GM19455 (cell line): ENCODE data around the gene ZNHIT3.

Experiments used
- ATAC-seq: cut with Tn5 transposase; IDR thresholded peaks from one replicate; pipeline ENCODE4 v1.9.1; 2021; ENCODE audit not compliant: unreplicated experiment

Gene ZNHIT3

DNA sequence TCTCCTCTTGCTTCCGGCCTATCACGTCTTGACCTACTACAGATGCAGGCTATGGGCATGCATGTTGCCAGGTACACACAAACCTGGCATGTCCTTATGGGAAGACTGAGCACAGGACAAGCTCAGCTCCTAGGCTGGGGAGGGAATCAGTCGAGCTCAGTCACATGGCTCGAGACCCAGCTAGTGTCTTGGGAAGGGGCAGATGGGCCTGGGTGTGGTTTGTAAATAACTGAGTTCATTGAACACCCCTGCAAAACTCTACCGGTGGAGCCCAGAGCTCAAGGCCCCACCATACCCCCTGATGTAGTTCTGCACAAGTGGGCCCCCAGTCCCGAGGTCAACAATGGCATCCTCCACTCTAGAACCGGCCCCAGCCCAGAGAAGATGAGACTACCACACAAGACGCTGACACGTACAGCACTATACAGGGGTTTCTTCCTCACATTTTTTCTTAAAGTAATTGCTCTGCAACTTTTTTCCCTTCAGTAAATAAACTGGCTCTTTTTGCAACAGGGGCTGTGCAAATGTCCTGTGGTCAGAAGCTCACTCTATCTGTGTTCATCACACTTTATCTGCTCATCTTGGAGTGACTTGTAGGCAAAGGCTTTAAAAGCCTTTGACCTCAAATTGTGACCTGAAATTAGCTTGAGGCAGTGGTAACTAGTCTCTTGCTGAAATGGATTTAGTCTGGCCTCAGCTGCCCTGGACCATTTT, 22.9 kb downstream of the ZNHIT3 start:
- no peak for ATAC-seq

DNA sequence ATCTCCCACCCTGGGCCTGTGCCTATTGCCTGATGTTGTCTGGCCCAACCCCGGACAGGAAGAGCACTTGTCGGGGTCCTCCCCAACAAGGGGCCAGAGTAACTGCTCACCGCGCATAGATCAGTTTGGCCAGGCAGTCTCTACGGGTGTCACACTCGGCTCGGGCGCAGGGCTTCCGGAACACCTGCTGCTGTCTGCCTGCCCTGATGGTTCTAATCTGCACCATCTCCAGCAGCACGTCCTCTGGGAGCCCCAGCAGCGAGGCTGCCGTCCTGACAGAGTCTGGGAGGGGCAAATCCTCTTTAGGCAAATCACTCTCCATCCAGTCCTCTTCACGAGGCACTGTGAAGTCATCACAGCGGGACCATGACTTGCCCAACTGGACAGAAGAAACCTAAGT, 24.2 kb downstream of the ZNHIT3 start:
- no peak for ATAC-seq

DNA sequence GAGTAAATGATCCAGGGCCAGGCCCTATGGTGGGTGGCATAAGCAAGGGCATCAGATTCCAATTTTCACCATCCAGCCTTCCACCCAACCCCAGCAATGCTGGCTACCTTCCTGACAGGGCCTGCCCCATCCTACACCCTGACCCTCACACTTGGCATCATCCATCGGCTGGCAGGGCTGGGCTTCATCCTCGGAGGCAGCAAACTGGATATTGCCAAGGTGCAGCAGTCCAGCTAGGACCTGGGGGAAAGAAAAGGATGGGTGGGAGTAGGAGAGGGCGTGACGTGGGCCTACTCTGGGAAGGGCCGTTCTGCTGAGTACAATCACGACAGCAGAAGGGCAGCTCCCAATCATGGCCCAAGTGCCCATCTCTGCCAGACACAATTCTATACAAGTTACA, 24.7 kb downstream of the ZNHIT3 start:
- no peak for ATAC-seq

DNA sequence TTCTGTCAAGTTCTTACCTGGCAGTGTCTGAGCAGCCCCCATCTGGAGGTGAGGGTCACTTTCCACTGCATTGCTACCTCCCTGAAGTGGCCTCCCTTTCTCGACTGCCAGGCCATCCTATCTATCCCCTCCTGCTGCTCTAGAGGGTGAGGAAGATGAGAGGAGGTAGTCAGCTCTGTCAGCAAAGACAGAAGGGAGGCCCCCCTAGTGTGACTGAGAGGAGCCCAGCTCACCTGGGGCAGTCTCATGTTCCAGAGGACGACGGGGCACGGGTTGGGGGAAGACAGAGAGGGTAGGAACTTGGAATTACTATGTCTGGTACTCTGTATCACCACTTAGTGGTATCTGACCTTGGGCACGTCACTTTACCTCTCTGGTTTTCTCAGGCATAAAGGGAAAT, 26.2 kb downstream of the ZNHIT3 start:
- ATAC-seq = no peak

DNA sequence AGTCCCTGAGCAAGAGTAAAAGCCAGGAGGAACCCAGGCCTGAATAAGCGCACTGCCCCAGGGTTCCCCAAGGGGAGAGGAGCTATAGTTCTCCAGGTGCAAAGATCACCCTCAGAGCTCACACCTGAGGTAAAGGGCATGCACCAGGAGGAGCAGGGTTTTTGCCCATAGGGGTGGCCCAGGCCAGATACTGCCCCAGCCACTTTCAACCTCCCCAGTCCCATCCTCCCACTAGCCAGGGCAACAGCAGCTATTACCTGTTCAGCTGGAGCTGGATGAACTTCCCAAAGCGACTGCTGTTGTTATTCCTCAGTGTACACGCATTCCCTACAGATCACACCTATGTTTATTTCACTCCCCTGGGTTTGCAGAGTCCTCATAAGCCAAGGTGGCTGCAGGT, 28.4 kb downstream of the ZNHIT3 start:
- no peak for ATAC-seq

DNA sequence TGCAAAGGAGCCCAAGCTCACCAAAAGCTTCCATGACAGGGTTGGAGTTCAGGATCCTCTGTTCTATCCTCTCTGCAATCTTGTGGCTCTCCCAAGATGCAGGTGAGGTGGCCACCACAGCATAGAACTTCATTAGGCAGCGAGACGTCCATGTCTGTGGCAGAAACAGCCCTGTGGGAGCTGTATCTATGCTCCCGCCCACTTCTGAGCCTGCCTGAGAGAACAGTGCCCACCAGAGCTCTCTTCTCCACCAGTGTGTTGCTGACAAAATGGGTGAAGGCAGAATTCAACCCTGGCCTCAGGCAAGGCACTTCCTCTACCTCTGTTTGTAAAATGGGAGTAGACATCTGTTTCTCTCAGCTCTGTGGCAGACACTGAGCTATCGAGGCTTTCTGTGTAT, 29.4 kb downstream of the ZNHIT3 start:
- no peak for ATAC-seq

DNA sequence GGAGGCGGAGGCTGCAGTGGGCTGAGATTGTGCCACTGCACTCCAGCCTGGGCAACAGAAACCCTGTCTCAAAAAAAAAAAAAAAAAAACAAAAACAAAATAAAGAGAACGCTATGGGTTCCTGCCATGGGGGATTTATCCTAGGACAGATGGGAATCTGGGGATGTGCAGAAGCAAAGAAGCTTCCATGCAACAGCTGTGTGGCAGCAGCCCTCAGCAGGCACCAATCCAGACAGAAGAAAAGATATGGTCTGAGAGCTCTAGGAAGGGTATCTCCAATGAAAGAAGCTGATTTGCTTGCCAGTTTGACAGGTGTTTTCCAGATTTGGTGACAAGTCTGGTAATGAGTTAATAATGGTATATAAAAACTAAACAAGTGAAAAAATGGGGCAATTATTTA, 36.6 kb downstream of the ZNHIT3 start:
- no peak for ATAC-seq

DNA sequence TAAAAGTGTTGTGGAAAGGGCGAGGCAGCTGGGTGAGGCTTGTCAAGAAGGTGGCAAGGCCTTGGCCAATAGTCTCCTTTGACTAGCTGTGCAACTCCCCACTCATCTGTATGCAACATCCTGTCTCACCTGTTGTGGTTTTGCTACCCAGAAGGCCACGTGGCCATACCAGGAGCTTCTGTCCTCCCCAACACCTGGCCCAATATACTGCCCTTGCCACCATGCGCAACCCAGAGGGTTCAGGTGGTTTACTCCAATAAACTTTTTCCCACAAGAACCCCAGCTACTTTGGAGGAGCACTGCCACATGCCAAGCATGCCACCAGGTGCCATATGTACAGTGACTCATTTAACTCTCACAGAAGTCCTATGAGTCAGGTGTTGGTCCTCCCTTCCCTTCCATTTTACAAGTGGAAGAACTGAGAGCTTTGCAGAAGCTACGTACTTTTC, 38.0 kb downstream of the ZNHIT3 start:
- ATAC-seq = no peak

DNA sequence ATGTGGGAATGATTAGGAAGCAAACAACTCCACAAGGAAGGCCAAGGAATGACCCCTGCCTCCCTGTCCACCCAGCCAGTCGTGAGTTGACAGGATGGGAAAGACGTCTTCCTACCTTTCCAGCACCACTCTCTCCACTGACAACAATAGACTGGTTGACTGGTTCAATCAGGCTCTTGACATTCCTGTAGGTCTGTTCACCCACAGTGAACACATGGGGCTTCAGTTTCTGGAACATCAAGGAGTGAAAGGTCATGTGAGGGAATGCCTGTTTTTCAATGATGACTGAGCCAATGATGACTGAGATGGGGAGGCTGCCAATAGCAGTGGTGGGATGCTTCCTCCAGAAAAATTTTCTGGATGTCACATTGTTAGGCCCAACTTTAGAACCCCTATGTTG, 38.6 kb downstream of the ZNHIT3 start:
- ATAC-seq = no peak

DNA sequence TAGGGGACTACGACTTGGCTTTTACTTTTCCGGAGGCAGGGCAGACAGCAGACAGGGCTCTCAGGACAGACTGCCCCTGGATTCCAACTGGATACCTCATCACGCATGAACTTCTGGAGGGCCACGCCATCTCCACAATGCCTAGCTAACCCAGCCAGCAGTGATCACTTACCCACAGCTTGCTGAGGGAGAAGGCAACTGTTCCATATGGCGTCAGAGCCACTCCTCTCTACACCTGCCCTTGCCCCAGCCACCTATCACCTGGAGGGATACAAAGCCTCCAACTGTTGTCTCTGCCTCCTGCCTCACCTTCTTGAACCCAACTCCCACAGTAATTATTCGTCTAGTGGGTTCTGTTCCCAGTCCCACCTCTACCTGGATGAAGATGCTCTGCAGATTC, 39.4 kb downstream of the ZNHIT3 start:
- no peak for ATAC-seq

DNA sequence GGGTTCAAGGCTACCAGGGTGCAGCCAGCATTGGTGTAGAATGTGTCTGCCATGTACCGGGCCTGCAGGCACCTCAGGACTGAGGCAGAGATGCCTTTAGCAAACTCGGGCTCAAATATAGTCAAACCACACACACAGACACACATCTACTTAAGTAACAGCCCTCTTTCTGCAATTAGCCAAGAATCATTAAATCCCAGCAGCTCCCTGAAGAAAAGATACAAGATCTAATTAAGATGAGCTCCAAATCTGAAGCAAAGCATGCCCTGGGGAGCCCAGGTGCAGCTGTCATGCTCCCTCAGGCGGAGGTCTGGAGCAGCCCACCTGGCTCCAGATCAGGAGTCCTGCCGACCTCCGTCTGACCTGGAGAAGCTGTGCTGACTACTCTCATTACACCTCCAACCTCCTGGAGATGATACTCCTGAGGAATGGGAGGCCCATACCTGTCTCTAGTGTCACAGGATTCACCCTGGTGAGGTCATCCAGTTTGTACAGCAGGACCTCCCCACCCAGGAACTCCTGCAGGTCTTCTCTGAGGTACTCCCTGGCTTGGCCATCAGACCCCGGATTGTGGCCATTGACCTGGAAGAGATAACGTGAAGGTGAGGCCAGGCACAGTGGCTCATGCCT, 41.3 kb downstream of the ZNHIT3 start:
- ATAC-seq = no peak

DNA sequence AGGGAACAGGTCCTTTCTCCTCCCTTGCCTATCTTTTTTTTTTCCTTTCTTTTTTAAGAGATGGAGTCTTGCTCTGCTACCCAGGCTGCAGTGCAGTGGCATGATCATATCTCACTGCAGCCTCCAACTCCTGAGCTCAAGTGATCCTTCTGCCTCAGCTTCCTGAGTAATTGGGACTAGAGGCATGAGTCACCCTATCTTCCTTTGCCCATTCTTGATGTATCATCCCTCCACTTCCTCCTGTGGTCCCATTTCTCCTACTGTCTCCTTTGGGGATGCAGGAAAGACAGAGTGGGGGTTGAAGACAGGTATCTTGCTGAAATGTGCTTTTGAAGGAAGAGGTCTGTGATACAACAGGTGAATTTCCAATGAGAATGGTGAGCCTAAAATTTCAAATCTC, 42.6 kb downstream of the ZNHIT3 start:
- ATAC-seq = no peak

DNA sequence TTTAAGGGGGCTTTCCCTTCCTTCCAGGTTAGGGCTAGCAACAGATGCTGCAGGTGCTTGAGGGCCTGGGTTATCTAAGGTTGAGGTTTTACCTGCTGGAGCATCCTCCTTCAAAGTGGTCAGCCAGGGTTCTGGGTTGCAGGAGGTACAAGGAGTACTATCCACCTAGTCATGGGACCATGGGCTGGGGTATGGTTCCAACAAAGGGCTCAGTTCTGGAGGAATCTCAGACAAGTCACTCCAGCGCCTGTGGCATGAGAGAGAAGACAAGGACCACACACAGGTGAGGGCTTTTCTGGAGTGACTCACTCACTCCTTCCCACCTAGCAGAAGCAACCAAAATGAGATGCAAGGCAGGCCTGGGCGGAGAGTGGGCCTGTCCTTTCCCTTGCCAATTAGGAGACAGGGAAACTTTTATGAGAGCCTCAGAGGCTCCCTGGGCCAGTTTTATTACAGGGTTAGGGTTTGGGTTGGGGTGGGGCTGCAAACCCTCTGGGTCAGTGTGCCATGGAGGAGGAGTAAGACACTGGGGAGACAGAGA, 46.0 kb downstream of the ZNHIT3 start:
- ATAC-seq = no peak

DNA sequence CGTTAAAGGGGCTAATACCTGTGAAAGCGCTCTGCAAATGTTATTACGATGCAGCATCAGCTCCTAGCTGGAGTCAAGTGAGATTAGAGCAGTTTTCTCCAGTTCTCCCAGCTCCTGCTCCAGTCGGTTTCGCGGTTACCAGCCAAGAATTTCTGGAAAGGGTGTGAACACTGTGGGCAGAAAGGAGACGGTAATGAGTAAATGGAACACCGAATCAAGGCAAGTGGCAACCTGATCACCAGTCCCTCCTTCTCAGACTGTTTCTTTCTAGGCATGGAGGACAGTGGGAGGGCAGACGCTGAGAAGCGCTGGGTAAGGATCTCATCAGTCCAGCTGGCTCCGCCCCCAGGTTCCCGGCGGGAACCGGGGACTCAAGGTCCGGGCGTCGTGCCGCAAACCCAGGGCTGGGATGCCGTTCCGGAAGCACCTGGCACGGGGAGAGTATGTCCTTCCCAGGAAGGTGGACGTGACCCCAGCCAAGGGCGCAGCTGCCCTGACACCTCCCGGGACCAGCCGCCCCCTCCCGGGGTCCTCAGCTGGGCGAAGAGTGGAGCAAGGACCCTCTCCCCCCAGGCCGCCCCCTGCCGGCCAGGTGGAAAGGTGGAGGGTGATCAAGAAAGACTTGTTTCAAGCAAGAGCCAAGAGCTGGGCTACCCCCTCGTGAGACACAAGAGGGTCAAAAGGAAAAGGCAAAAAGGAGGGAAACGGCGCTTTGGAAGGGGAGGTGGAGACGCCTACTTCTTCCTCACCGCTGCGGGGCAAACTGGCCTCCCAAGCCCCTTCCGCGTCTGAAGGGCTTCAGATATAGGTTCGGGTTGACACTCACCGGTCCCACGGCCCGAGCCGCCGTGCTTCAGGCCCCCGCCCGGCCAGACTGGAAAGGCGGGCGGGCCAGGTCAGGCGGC, 47.7 kb downstream of the ZNHIT3 start:
- ATAC-seq = peak; percentile 28

DNA sequence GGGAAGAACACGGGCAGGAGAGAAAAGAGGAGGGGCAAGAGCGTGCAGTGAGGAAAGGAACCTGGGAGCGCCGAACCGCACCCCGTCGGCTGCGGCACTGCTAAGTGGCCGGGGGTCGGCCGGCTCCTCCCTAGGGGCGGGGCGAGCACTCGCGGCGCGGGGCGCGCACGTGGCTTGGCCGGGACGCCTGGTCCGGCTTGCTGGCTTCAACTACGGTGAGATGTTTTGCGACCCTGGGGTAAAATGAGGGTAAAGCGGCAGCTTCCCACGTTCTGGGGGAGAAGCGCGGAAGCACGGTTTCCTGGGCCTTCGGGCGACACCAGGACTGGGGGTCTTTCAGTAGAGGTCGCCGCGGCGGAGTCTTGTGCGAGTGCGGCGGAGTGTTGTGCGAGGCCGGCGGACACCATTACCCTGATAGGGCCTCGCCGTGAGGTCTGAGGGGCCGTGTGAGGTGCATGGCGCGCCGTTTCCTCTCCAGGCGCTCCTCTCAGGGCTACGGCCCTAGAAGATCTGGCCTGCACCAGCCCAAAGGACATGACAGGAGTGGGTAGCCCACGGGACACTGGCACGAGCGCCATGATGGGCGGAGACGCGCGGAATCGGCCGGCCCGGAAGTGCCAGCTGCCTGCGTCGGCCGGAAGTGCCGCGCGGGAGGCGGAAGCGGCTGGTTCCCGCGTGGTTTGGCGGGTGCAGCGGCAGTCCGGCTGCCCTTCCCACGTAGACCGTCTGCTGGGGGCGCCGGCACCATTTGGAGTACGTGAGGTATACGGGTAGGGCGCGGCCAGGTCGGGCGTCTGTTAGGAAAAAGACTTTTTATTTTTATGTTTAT, 48.6 kb downstream of the ZNHIT3 start, which contains the start of the genes MYO19 and PIGW:
Gene MYO19 (minus strand): TSS at position 29 of the 829 bp plus-strand sequence. CDS start 2,330 bp downstream, outside the sequence.
Gene PIGW (plus strand): TSS at position 148 of the 829 bp plus-strand sequence. CDS start 2,115 bp downstream, outside the sequence.
- ATAC-seq = peak; percentile 67

DNA sequence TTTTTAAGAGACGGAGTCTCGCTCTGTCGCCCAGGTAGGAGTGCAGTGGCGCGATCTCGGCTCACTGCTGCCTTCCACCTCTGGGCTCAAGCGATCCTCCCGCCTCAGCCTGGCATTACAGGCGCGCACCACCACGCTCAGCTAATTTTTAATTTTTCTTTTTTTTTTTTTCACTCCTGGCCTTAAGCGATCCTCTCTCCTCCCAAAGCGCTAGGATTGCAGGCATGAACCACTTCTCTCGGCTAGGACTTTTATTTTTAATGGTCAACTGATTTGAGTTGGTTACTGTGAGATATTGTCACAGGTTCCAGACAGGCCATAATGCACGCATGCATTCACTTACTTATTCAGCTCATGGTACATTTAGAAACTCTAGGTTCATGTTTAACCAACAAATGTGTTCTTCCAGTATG, 49.2 kb downstream of the ZNHIT3 start:
- ATAC-seq = peak; percentile 32

DNA sequence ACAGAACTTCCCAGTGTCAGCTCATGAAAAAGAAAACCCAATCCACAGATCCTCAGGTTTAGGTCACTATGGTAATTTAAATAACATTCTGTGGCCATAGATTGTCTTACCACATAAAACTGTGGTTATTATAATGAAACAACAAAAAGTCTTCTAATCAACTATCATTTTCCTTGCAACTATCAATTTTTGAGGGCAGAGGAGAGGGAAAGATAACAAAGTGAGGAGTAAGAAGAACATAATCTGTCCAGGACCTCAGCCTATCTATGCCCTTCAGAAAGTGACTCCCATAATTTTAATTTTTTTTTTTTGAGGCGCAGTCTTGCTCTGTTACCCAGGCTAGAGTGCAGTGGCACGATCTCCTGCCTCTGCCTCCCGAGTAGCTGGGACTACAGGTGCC, 54.2 kb downstream of the ZNHIT3 start:
- ATAC-seq = no peak

DNA sequence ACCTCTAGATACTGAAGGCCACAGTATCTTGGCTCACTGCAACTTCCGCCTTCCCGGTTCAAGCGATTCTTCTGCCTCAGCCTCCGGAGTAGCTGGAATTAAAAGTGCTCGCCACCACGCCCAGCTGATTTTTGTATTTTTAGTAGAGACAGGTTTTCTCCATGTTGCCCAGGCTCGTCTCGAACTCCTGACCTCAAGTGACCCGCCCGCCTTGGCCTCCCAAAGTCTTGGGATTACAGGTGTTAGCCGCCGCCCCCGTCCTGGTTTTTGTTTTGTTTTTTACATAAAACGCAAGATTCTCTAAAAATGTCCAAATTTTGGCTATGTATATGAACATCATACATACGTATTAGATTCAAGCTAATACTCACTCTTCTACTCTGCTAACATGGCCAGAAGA, 56.3 kb downstream of the ZNHIT3 start:
- ATAC-seq = no peak

DNA sequence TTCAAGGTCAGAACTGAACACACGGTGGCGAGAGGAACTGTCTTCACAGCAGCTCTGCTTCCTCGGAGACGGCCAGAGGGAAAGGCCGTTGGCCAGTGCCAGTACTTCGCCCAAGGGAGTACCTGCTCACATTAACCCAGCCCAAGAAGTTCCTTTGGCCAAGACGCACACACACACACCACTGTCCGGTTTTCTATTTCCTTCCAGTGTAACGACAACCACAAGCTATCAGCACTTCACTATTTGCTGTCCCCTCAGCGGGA, 57.5 kb downstream of the ZNHIT3 start:
- ATAC-seq = no peak

DNA sequence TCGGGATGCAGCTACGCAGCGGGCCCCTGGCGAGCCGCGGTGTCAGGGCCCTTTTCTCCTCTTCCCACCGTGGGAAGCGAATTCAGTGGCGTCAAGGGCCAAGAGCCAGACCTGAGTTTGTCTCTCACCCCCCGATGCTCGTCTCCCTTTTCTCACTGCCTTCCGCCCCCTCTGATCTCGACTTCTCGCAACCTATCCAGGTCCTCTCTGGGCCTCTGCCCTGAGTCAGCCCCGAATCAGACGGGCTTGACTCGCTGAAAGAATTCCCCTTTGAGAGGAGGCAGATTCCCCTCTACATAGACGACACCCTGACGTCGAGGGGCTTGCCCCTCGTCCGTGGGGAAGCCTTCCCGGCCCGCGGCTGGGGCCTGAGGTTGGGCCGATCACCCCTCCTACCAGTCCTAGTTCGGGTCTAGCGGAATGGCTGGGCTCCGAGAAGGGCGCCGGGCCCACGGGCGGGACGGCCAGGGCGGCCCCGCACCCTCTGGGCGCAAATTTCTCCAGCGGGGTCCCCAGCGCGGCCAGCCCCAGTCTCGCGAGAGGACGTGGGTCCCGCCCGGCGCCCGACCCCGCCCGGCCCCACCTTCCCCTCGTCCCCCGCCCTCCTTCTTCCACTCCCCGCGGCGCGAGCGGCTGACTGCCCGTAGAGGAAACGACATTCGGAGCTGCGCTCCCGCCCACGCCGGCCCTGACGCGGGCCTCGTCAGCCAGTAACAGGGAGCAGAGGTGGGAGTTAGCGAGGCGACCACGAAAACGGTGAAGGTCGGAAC, 58.0 kb downstream of the ZNHIT3 start, which contains the start of gene GGNBP2:
Gene GGNBP2 (plus strand): TSS at position 613 of the 770 bp plus-strand sequence. CDS start 806 bp downstream, outside the sequence.
- ATAC-seq = peak; percentile 55
